BE2C (cell line): ENCODE data around the gene PITPNB.

Experiments
- DNase-seq: peaks from one replicate; pipeline ENCODE4 v3.0.0-alpha.2; 2020
- H3K27me3 ChIP-seq: fragments of 250-450 bp; sonication (Bioruptor Pico); 2 replicates; pipeline ENCODE4 v1.5.1; 2020; ENCODE audit warnings: mild to moderate bottlenecking
- H3K36me3 ChIP-seq: fragments of 250-450 bp; sonication (Bioruptor Pico); 2 replicates; pipeline ENCODE4 v1.5.1; 2020; ENCODE audit warnings: mild to moderate bottlenecking
- H3K4me1 ChIP-seq: fragments of 250-450 bp; sonication (Bioruptor Pico); 2 replicates; pipeline ENCODE4 v1.5.1; 2020
- H3K4me3 ChIP-seq: 2 replicates; pipeline ENCODE4 v1.5.1; 2011; ENCODE audit warnings: low read depth, low read length
- H3K9me3 ChIP-seq: fragments of 250-450 bp; sonication (Bioruptor Pico); 2 replicates; pipeline ENCODE4 v1.5.1; 2020
- CTCF ChIP-seq: IDR thresholded peaks from 2 replicates; pipeline ENCODE4 v1.5.1; 2012; ENCODE audit warnings: mild to moderate bottlenecking, low read depth, low read length

PITPNB gene

GRCh38 chr22:27927608-27928007, 8.6 kb upstream of the PITPNB start:
- Histone ChIP-seq H3K4me1 (no peaks in the 10 kb centered on the region), H3K36me3 (peaks cover 4% of the 10 kb centered on the region; the same call in 1 of the 2 replicates), H3K27me3 (no peaks in the 10 kb centered on the region), H3K4me3 (no peak overlapping the region), H3K9me3 (no peaks in the 10 kb centered on the region)
- TF ChIP-seq CTCF, result no peak
- no peak for DNase-seq

- no peaks in the 10 kb centered on the region for H3K27me3 ChIP-seq
- peaks cover 4% of the 10 kb centered on the region; the same call in 1 of the 2 replicates for H3K36me3 ChIP-seq
- no peak overlapping the region for H3K4me3 ChIP-seq
- no peaks in the 10 kb centered on the region; the same call in 1 of the 2 replicates for H3K4me1 ChIP-seq
- no peaks in the 10 kb centered on the region for H3K9me3 ChIP-seq
- TF ChIP-seq CTCF, result no peak
- DNase-seq, result no peak
Measured at GRCh38 chr22:27925331-27925730, 6.3 kb upstream of the PITPNB start.

GRCh38 chr22:27919942-27920755, 1.1 kb upstream of the PITPNB start:
- Histone ChIP-seq H3K4me1 (peaks cover 7% of the 10 kb centered on the region), H3K9me3 (no peaks in the 10 kb centered on the region), H3K27me3 (no peaks in the 10 kb centered on the region), H3K36me3 (peaks cover 4% of the 10 kb centered on the region; the same call in 1 of the 2 replicates), H3K4me3 (peak overlapping the region; percentile 86)
- 0 out of 2 replicates have a peak, but pooled peaks have one; percentile 12 for TF ChIP-seq CTCF
- DNase-seq, result peak; percentile 22

- Histone ChIP-seq H3K4me1 (peaks cover 14% of the 10 kb centered on the region), H3K36me3 (no peaks in the 10 kb centered on the region), H3K9me3 (no peaks in the 10 kb centered on the region), H3K27me3 (no peaks in the 10 kb centered on the region), H3K4me3 (peak overlapping the region; percentile 90)
- peak; percentile 81 for DNase-seq
- TF ChIP-seq CTCF, result no peak
Measured at GRCh38 chr22:27918341-27919221, 475 bp downstream of the PITPNB start.

GRCh38 chr22:27915986-27916385, 3.1 kb downstream of the PITPNB start:
- H3K36me3 ChIP-seq, result peaks cover 14% of the 10 kb centered on the region
- H3K4me3 ChIP-seq, result no peak overlapping the region
- peaks cover 26% of the 10 kb centered on the region for H3K4me1 ChIP-seq
- H3K27me3 ChIP-seq, result no peaks in the 10 kb centered on the region
- H3K9me3 ChIP-seq, result no peaks in the 10 kb centered on the region
- DNase-seq, result no peak
- no peak for TF ChIP-seq CTCF
